Smooth muscle cell (in vitro differentiated cells): ENCODE measurements around the gene SOX5. TPM values are rescaled to one million over a fixed set of nuclear protein-coding genes. Genes with fewer than 3 reads are reported as not detected.

Experiments used
- DNase-seq: peaks from one replicate; lab custom pipeline; 2025; ENCODE audit not compliant: unreplicated experiment; lab: John Stamatoyannopoulos, UW
- H2AFZ ChIP-seq: fragments of 200-600 bp; sonication (generic); 2 replicates; pipeline ENCODE4 v1.6.0; 2016; ENCODE audit warnings: antibody characterized with exemption, low read depth, mild to moderate bottlenecking
- H3F3A ChIP-seq: fragments of 200-600 bp; sonication (generic); 2 replicates; pipeline ENCODE4 v1.6.0; 2017; ENCODE audit warnings: antibody characterized with exemption, low read depth
- H3K27ac ChIP-seq: fragments of 200-600 bp; sonication (generic); 2 replicates; pipeline ENCODE4 v1.5.1; 2016; ENCODE audit warnings: low read depth, mild to moderate bottlenecking
- H3K27me3 ChIP-seq: fragments of 200-600 bp; sonication (generic); 2 replicates; pipeline ENCODE4 v1.6.1; 2016; ENCODE audit warnings: low read depth, mild to moderate bottlenecking
- H3K36me3 ChIP-seq: fragments of 200-600 bp; sonication (generic); 2 replicates; pipeline ENCODE4 v1.5.1; 2016; ENCODE audit warnings: low read depth
- H3K4me1 ChIP-seq: fragments of 200-600 bp; sonication (generic); 2 replicates; pipeline ENCODE4 v1.5.1; 2016; ENCODE audit warnings: low read depth
- H3K4me2 ChIP-seq: fragments of 200-600 bp; sonication (generic); 2 replicates; pipeline ENCODE4 v1.6.0; 2016; ENCODE audit warnings: mild to moderate bottlenecking
- H3K4me3 ChIP-seq: fragments of 200-600 bp; sonication (generic); 2 replicates; pipeline ENCODE4 v1.5.1; 2016; ENCODE audit warnings: mild to moderate bottlenecking
- H3K79me2 ChIP-seq: fragments of 200-600 bp; sonication (generic); 2 replicates; pipeline ENCODE4 v1.6.0; 2016; ENCODE audit warnings: low read depth, mild to moderate bottlenecking
- H3K9ac ChIP-seq: fragments of 200-600 bp; sonication (generic); 2 replicates; pipeline ENCODE4 v1.6.0; 2016; ENCODE audit warnings: low read depth
- H3K9me3 ChIP-seq: fragments of 200-600 bp; sonication (generic); replicated peaks from 2 replicates; pipeline ENCODE4 v1.5.1; 2016; ENCODE audit warnings: low read depth
- H4K20me1 ChIP-seq: fragments of 200-600 bp; sonication (generic); 2 replicates; pipeline ENCODE4 v1.6.0; 2016; ENCODE audit warnings: low read depth
- CTCF ChIP-seq: fragments of 200-600 bp; sonication (generic); IDR thresholded peaks from 2 replicates; pipeline ENCODE4 v1.5.1; 2017; ENCODE audit warnings: borderline replicate concordance, mild to moderate bottlenecking, antibody characterized with exemption; ENCODE audit not compliant: insufficient read depth, poor library complexity, severe bottlenecking
- WGBS: methylation state at CpG from one replicate; pipeline ENCODE4 v1.1.7; 2016; ENCODE audit warnings: low lambda C conversion rate; 5-methylcytosine and 5-hydroxymethylcytosine counted together
- polyA plus RNA-seq: library from polyadenylated mRNA; unstranded; fragments of >200 nt; fragmentation: Nextera tagmentation; extraction: Ambion mirVana; gene quantifications from 2 replicates; pipeline ENCODE4 v1.2.1, GENCODE V29; 2016
- total RNA-seq: library from RNA; depleted of rRNA; stranded (reverse); fragments of >200 nt; gene quantifications from 2 replicates; pipeline ENCODE4 v1.2.3, GENCODE V29; 2014

The SOX5 gene
- total and polyA plus RNA-seq, 2 experiments from 2014 or later, result 22.3 to 47.8 TPM

GRCh38 chr12:23707270-23707669, 242.2 kb downstream of the SOX5 start:
- Histone ChIP-seq H3K4me3 (no peak overlapping the region), H4K20me1 (peaks cover 4% of the 10 kb centered on the region), H3K79me2 (no peaks in the 10 kb centered on the region), H3K27ac (no peak overlapping the region), H3K9ac (no peak overlapping the region), H3K4me1 (peaks cover 37% of the 10 kb centered on the region), H3K27me3 (no peaks in the 10 kb centered on the region), H3F3A (no peaks in the 10 kb centered on the region), H3K36me3 (no peaks in the 10 kb centered on the region), H2AFZ (no peak overlapping the region), H3K9me3 (no peaks in the 10 kb centered on the region), H3K4me2 (no peak overlapping the region)
- WGBS, result 73% methylated on average over 5 of the region's 5 CpGs
- no peak for TF ChIP-seq CTCF
- no peak for DNase-seq

- Histone ChIP-seq H3K4me1 (peaks cover 37% of the 10 kb centered on the region), H3K4me3 (no peak overlapping the region), H3K36me3 (no peaks in the 10 kb centered on the region), H3K79me2 (no peaks in the 10 kb centered on the region), H3K9me3 (no peaks in the 10 kb centered on the region), H3K4me2 (no peak overlapping the region), H4K20me1 (peaks cover 4% of the 10 kb centered on the region), H2AFZ (no peak overlapping the region), H3F3A (no peaks in the 10 kb centered on the region), H3K27ac (no peak overlapping the region), H3K9ac (no peak overlapping the region), H3K27me3 (no peaks in the 10 kb centered on the region)
- no peak for DNase-seq
- WGBS, result 66% methylated on average over 6 of the region's 6 CpGs
- TF ChIP-seq CTCF, result no peak
These were observed 244.2 kb downstream of the SOX5 start for GRCh38 chr12:23704992-23705943.

GRCh38 chr12:23703051-23703450, 246.4 kb downstream of the SOX5 start:
- peaks cover 37% of the 10 kb centered on the region for H3K4me1 ChIP-seq
- no peaks in the 10 kb centered on the region for H3F3A ChIP-seq
- no peak overlapping the region for H2AFZ ChIP-seq
- no peaks in the 10 kb centered on the region for H3K36me3 ChIP-seq
- WGBS, result 85% methylated on average over 1 of the region's 1 CpG
- H3K27me3 ChIP-seq, result no peaks in the 10 kb centered on the region
- H4K20me1 ChIP-seq, result peaks cover 4% of the 10 kb centered on the region
- H3K9me3 ChIP-seq, result no peaks in the 10 kb centered on the region
- H3K79me2 ChIP-seq, result no peaks in the 10 kb centered on the region
- TF ChIP-seq CTCF, result no peak
- no peak overlapping the region for H3K9ac ChIP-seq
- H3K4me2 ChIP-seq, result no peak overlapping the region
- DNase-seq, result no peak
- no peak overlapping the region for H3K27ac ChIP-seq
- H3K4me3 ChIP-seq, result no peak overlapping the region
